Esophagus squamous epithelium (tissue), 4 donors: ENCODE measurements around the gene MORC4.

Experiments used
- POLR2A ChIP-seq, 4 donors: fragments of 450-650 bp; IDR thresholded peaks; one replicate each; pipeline ENCODE4 v1.6.1; 2017; ENCODE audit warnings: antibody characterized with exemption in 4 of 4, mild to moderate bottlenecking in 4 of 4, moderate library complexity in 3 of 4
- TF ChIP-seq, protein P1 (sequence below), 6 experiments: fragments of 450-650 bp in 4 of 6; fragments of 200-600 bp in 2 of 6; sonication (generic) in 2 of 6; IDR thresholded peaks; one replicate each; pipeline ENCODE4 v1.5.1; 2016 to 2019; ENCODE audit warnings: antibody characterized with exemption in 6 of 6, mild to moderate bottlenecking in 4 of 6, moderate library complexity in 4 of 6

GRCh38 chrX:106950381-106950780, 49.6 kb downstream of the MORC4 start:
- no peak for TF ChIP-seq POLR2A (IDR thresholded peaks at IDR 0.05)
- TF ChIP-seq, protein P1, sequence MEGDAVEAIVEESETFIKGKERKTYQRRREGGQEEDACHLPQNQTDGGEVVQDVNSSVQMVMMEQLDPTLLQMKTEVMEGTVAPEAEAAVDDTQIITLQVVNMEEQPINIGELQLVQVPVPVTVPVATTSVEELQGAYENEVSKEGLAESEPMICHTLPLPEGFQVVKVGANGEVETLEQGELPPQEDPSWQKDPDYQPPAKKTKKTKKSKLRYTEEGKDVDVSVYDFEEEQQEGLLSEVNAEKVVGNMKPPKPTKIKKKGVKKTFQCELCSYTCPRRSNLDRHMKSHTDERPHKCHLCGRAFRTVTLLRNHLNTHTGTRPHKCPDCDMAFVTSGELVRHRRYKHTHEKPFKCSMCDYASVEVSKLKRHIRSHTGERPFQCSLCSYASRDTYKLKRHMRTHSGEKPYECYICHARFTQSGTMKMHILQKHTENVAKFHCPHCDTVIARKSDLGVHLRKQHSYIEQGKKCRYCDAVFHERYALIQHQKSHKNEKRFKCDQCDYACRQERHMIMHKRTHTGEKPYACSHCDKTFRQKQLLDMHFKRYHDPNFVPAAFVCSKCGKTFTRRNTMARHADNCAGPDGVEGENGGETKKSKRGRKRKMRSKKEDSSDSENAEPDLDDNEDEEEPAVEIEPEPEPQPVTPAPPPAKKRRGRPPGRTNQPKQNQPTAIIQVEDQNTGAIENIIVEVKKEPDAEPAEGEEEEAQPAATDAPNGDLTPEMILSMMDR (IDR thresholded peaks at IDR 0.05): no peak
